Thyroid gland (tissue), 4 donors: ENCODE results near the gene NFIA.

ENCODE experiments used
- POLR2A ChIP-seq, 2 donors: fragments of 450-650 bp; IDR thresholded peaks; one replicate each; pipeline ENCODE4 v1.6.1; 2017; ENCODE audit warnings: antibody characterized with exemption in 2 of 2, mild to moderate bottlenecking in 2 of 2, moderate library complexity in 1 of 2
- TF ChIP-seq, protein P1 (sequence below), 6 experiments: fragments of 200-600 bp in 3 of 6; fragments of 450-650 bp in 3 of 6; sonication (generic) in 3 of 6; IDR thresholded peaks; one replicate each; pipeline ENCODE4 v1.5.1; 2016 to 2019; ENCODE audit warnings: antibody characterized with exemption in 6 of 6, mild to moderate bottlenecking in 2 of 6, inconsistent platforms in 1 of 6, moderate library complexity in 1 of 6

DNA sequence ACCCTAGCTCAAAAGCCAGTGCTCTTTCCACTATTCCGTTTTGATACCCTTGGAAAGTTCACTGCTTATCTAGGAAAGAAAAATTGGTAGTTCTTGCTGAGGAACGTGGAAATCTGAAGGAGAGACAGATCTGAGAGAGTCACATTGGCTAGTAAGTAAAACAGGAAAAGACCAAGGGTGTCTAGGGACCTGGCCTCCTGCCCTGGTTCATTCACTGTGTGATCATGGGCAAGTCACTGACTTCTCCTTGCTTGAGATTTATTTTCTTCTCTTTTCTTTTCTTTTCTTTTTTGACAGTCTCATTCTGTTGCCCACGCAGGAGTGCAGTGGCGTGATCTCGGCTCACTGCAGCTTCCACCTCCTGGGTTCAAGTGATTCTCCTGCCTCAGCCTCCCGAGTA, 90.8 kb downstream of the NFIA start:
- TF ChIP-seq, protein P1, sequence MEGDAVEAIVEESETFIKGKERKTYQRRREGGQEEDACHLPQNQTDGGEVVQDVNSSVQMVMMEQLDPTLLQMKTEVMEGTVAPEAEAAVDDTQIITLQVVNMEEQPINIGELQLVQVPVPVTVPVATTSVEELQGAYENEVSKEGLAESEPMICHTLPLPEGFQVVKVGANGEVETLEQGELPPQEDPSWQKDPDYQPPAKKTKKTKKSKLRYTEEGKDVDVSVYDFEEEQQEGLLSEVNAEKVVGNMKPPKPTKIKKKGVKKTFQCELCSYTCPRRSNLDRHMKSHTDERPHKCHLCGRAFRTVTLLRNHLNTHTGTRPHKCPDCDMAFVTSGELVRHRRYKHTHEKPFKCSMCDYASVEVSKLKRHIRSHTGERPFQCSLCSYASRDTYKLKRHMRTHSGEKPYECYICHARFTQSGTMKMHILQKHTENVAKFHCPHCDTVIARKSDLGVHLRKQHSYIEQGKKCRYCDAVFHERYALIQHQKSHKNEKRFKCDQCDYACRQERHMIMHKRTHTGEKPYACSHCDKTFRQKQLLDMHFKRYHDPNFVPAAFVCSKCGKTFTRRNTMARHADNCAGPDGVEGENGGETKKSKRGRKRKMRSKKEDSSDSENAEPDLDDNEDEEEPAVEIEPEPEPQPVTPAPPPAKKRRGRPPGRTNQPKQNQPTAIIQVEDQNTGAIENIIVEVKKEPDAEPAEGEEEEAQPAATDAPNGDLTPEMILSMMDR (IDR thresholded peaks at IDR 0.05), result no peak
- no peak for TF ChIP-seq POLR2A (IDR thresholded peaks at IDR 0.05)
